ENCODE data around the gene DNAJC22. TPM values are rescaled to one million over a fixed set of nuclear protein-coding genes. Genes with fewer than 3 reads are reported as not detected.

Gene DNAJC22
- total and polyA plus RNA-seq, 9 of the 15 experiments (the other 6 are each of a cell fraction or from before 2014, with no cell fraction given): 0.10 to 1.2 (median 0.47) TPM

- TF ChIP-seq CTCFL (IDR thresholded peaks at IDR 0.05; ENCODE audit: borderline replicate concordance, insufficient read depth, low read depth, low read length, poor library complexity, severe bottlenecking): peak; percentile 71
- no peak for TF ChIP-seq ZNF449 (CRISPR knock-in tag; IDR thresholded peaks at IDR 0.05)
- TF ChIP-seq ZNF436 (CRISPR knock-in tag; IDR thresholded peaks at IDR 0.05): no peak
- TF ChIP-seq NFE2 (IDR thresholded peaks at IDR 0.05; ENCODE audit: low read depth): no peak
- TF ChIP-seq, protein P1, sequence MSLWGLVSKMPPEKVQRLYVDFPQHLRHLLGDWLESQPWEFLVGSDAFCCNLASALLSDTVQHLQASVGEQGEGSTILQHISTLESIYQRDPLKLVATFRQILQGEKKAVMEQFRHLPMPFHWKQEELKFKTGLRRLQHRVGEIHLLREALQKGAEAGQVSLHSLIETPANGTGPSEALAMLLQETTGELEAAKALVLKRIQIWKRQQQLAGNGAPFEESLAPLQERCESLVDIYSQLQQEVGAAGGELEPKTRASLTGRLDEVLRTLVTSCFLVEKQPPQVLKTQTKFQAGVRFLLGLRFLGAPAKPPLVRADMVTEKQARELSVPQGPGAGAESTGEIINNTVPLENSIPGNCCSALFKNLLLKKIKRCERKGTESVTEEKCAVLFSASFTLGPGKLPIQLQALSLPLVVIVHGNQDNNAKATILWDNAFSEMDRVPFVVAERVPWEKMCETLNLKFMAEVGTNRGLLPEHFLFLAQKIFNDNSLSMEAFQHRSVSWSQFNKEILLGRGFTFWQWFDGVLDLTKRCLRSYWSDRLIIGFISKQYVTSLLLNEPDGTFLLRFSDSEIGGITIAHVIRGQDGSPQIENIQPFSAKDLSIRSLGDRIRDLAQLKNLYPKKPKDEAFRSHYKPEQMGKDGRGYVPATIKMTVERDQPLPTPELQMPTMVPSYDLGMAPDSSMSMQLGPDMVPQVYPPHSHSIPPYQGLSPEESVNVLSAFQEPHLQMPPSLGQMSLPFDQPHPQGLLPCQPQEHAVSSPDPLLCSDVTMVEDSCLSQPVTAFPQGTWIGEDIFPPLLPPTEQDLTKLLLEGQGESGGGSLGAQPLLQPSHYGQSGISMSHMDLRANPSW (CRISPR knock-in tag; IDR thresholded peaks at IDR 0.05): no peak
- no peak for TF ChIP-seq SRSF1 (IDR thresholded peaks at IDR 0.05; ENCODE audit: low read depth, low read length)
- TF ChIP-seq CREM (IDR thresholded peaks at IDR 0.05; ENCODE audit: low read depth): peak; percentile 38; the same call in 1 of the 2 replicates
- no peak for TF ChIP-seq STAT5A (IDR thresholded peaks at IDR 0.05; ENCODE audit: borderline replicate concordance, low read length)
- TF ChIP-seq, protein P2, sequence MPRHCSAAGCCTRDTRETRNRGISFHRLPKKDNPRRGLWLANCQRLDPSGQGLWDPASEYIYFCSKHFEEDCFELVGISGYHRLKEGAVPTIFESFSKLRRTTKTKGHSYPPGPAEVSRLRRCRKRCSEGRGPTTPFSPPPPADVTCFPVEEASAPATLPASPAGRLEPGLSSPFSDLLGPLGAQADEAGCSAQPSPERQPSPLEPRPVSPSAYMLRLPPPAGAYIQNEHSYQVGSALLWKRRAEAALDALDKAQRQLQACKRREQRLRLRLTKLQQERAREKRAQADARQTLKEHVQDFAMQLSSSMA (CRISPR knock-in tag; IDR thresholded peaks at IDR 0.05): no peak
- no peak for TF ChIP-seq EHMT2 (IDR thresholded peaks at IDR 0.05)
- TF ChIP-seq DEAF1 (CRISPR knock-in tag; IDR thresholded peaks at IDR 0.05): peak; percentile 31; the same call in 1 of the 2 replicates
Measured at GRCh38 chr12:49347311-49348193, 864 bp downstream of the DNAJC22 start (continued).
